HepG2 (cell line): Measurements from ENCODE around the gene SPTSSA. TPM values are rescaled to one million over a fixed set of nuclear protein-coding genes. Genes with fewer than 3 reads are reported as not detected.

Source experiments
- DR1 ChIP-seq: sonication (generic); formaldehyde crosslinking; IDR thresholded peaks from 2 replicates; pipeline ENCODE4 v1.8.0; 2021; ENCODE audit warnings: mild to moderate bottlenecking, missing genetic modification reagents, inconsistent platforms
- FOSL1 ChIP-seq: sonication (generic); formaldehyde crosslinking; IDR thresholded peaks from 2 replicates; pipeline ENCODE4 v1.9.0; 2021; ENCODE audit warnings: missing genetic modification reagents, borderline replicate concordance
- HDAC6 ChIP-seq: fragments of 200-600 bp; sonication (generic); IDR thresholded peaks from 2 replicates; pipeline ENCODE4 v1.7.0; 2017; ENCODE audit warnings: mild to moderate bottlenecking, antibody characterized with exemption, low read length, low read depth
- RCOR2 ChIP-seq: IDR thresholded peaks from 2 replicates; pipeline ENCODE4 v1.6.1; 2016; ENCODE audit warnings: missing biosample characterization, missing genetic modification reagents
- ZBTB8A ChIP-seq: sonication (generic); formaldehyde crosslinking; IDR thresholded peaks from 2 replicates; pipeline ENCODE4 v1.4.0; 2020; ENCODE audit warnings: mild to moderate bottlenecking, low read depth, missing genetic modification reagents, borderline replicate concordance
- ZHX1 ChIP-seq: sonication (generic); formaldehyde crosslinking; IDR thresholded peaks from 2 replicates; pipeline ENCODE4 v1.8.1; 2022; ENCODE audit warnings: low read depth, mild to moderate bottlenecking, missing genetic modification reagents
- ZNF142 ChIP-seq: sonication (generic); formaldehyde crosslinking; IDR thresholded peaks from 2 replicates; pipeline ENCODE4 v1.4.0; 2020; ENCODE audit warnings: missing genetic modification reagents
- ZNF3 ChIP-seq: IDR thresholded peaks from 2 replicates; pipeline ENCODE4 v1.7.0; 2017; ENCODE audit warnings: inconsistent platforms
- ZNF343 ChIP-seq: sonication (generic); formaldehyde crosslinking; IDR thresholded peaks from 2 replicates; pipeline ENCODE4 v1.4.0; 2020; ENCODE audit warnings: mild to moderate bottlenecking, missing genetic modification reagents
- ZNF816 ChIP-seq: sonication (generic); formaldehyde crosslinking; IDR thresholded peaks from 2 replicates; pipeline ENCODE4 v1.8.0; 2022; ENCODE audit warnings: missing genetic modification reagents, mild to moderate bottlenecking, borderline replicate concordance
- ZNF878 ChIP-seq: sonication (generic); formaldehyde crosslinking; IDR thresholded peaks from 2 replicates; pipeline ENCODE4 v1.8.1; 2023; ENCODE audit warnings: mild to moderate bottlenecking, missing genetic modification reagents, moderate library complexity
- polyA plus RNA-seq, 8 experiments: library from polyadenylated mRNA; depleted of rRNA in 3 of 8; stranded (reverse) in 7 of 8; unstranded in 1 of 8; fragments of >200 nt; fragmentation: Illumina TruSeq in 4 of 8; extraction: Trizol in 4 of 8; gene quantifications; 2 replicates each; pipeline versions ENCODE4 v1.2.1 to v1.2.3, GENCODE V29; 2011 to 2016; ENCODE audit warnings: low read depth in 4 of 8, missing spikeins in 1 of 8, mixed read lengths in 1 of 8; ENCODE audit not compliant: insufficient read depth in 1 of 8
- total RNA-seq, 5 experiments: library from RNA; depleted of rRNA; stranded (reverse); fragments of >200 nt; fragmentation: Illumina TruSeq; extraction: Trizol; gene quantifications; 2 replicates each; pipeline ENCODE4 v1.2.3, GENCODE V29; 2016; ENCODE audit warnings: low read depth in 1 of 5
- TF ChIP-seq, protein P1 (sequence below): sonication (generic); formaldehyde crosslinking; IDR thresholded peaks from 2 replicates; pipeline ENCODE4 v1.5.0; 2020; ENCODE audit warnings: mild to moderate bottlenecking, missing genetic modification reagents, moderate library complexity
- TF ChIP-seq, protein P2 (sequence below): sonication (generic); formaldehyde crosslinking; IDR thresholded peaks from 2 replicates; pipeline ENCODE4 v1.8.0; 2022; ENCODE audit warnings: mild to moderate bottlenecking, missing genetic modification reagents; ENCODE audit not compliant: insufficient replicate concordance
- TF ChIP-seq, protein P3 (sequence below): sonication (generic); formaldehyde crosslinking; IDR thresholded peaks from 2 replicates; pipeline ENCODE4 v1.8.0; 2023; ENCODE audit warnings: mild to moderate bottlenecking, missing genetic modification reagents

The SPTSSA gene
- total and polyA plus RNA-seq, 2 of the 13 experiments (the other 11 are each of a cell fraction or from before 2014, with no cell fraction given), result 19.1 to 86.1 TPM

DNA sequence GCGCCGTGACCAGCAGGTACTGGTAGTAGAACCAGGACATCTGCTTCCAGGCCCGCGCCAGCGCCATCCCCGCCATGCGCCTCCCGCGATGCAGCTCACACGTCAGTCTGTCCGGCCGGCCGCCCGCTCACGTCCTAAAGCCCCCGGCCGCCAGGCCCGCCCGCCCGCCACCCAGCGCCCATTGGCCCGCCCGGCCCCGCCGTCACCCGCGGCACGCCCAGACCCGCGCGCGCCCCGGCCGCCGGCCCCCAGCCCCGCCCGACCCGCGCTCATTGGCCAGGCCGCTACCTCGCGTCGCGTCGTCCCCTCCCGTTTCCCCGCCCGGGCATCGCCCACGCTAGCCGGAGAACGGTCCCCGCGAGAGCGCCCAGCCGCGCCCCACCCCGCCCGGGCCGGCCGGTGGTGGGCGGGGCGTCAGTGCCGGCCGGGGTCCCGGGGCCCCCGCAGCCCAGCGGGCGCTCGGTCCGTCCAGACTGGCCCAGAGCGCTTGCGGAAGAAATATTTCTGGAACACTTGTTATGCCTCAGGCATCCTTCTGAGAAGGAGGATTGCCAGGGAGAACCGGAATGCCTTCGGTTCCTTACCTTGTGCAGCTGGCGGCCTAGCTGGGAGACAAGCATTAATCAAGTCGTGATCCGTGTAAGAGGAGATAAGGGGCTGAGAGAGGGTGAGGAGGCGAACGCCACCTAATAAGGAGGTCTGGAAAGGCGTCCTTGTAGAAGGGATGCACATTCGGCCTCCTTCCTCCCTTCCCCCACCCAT, at the start of gene SPTSSA (continued):
- TF ChIP-seq ZNF142 (CRISPR knock-in tag), result peak; percentile 90; the same call in 1 of the 2 replicates
- TF ChIP-seq ZBTB8A (CRISPR knock-in tag), result no peak; the same call in 1 of the 2 replicates
- no peak for TF ChIP-seq ZNF878 (CRISPR knock-in tag)
- TF ChIP-seq ZHX1, result peak; percentile 71; the same call in 1 of the 2 replicates
- TF ChIP-seq, protein P1, sequence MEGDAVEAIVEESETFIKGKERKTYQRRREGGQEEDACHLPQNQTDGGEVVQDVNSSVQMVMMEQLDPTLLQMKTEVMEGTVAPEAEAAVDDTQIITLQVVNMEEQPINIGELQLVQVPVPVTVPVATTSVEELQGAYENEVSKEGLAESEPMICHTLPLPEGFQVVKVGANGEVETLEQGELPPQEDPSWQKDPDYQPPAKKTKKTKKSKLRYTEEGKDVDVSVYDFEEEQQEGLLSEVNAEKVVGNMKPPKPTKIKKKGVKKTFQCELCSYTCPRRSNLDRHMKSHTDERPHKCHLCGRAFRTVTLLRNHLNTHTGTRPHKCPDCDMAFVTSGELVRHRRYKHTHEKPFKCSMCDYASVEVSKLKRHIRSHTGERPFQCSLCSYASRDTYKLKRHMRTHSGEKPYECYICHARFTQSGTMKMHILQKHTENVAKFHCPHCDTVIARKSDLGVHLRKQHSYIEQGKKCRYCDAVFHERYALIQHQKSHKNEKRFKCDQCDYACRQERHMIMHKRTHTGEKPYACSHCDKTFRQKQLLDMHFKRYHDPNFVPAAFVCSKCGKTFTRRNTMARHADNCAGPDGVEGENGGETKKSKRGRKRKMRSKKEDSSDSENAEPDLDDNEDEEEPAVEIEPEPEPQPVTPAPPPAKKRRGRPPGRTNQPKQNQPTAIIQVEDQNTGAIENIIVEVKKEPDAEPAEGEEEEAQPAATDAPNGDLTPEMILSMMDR (CRISPR knock-in tag), result no peak
- TF ChIP-seq ZNF3 (CRISPR knock-in tag), result no peak
- no peak for TF ChIP-seq RCOR2 (CRISPR knock-in tag)
- no peak for TF ChIP-seq ZNF816 (CRISPR knock-in tag)
- TF ChIP-seq ZNF343 (CRISPR knock-in tag), result peak; percentile 79; the same call in 1 of the 2 replicates
- TF ChIP-seq, protein P2, sequence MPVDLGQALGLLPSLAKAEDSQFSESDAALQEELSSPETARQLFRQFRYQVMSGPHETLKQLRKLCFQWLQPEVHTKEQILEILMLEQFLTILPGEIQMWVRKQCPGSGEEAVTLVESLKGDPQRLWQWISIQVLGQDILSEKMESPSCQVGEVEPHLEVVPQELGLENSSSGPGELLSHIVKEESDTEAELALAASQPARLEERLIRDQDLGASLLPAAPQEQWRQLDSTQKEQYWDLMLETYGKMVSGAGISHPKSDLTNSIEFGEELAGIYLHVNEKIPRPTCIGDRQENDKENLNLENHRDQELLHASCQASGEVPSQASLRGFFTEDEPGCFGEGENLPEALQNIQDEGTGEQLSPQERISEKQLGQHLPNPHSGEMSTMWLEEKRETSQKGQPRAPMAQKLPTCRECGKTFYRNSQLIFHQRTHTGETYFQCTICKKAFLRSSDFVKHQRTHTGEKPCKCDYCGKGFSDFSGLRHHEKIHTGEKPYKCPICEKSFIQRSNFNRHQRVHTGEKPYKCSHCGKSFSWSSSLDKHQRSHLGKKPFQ (CRISPR knock-in tag), result peak; percentile 22
- TF ChIP-seq, protein P3, sequence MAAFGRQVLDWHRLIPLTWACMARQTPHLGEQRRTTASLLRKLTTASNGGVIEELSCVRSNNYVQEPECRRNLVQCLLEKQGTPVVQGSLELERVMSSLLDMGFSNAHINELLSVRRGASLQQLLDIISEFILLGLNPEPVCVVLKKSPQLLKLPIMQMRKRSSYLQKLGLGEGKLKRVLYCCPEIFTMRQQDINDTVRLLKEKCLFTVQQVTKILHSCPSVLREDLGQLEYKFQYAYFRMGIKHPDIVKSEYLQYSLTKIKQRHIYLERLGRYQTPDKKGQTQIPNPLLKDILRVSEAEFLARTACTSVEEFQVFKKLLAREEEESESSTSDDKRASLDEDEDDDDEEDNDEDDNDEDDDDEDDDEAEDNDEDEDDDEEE (CRISPR knock-in tag), result no peak
- no peak for TF ChIP-seq HDAC6
- TF ChIP-seq DR1, result no peak; the same call in 1 of the 2 replicates
- TF ChIP-seq FOSL1 (CRISPR knock-in tag), result no peak
